ENCODE measurements around the gene SNRNP70.
A peak's percentile ranks its signal among the peaks of the same experiment; 100 is the strongest.
"Not testable (repeated sequence)": the region's sequence is repeated elsewhere in the genome, so short reads cannot be mapped to it uniquely, and the experiment has no call there.

SNRNP70 gene, protein sequence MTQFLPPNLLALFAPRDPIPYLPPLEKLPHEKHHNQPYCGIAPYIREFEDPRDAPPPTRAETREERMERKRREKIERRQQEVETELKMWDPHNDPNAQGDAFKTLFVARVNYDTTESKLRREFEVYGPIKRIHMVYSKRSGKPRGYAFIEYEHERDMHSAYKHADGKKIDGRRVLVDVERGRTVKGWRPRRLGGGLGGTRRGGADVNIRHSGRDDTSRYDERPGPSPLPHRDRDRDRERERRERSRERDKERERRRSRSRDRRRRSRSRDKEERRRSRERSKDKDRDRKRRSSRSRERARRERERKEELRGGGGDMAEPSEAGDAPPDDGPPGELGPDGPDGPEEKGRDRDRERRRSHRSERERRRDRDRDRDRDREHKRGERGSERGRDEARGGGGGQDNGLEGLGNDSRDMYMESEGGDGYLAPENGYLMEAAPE

DNA sequence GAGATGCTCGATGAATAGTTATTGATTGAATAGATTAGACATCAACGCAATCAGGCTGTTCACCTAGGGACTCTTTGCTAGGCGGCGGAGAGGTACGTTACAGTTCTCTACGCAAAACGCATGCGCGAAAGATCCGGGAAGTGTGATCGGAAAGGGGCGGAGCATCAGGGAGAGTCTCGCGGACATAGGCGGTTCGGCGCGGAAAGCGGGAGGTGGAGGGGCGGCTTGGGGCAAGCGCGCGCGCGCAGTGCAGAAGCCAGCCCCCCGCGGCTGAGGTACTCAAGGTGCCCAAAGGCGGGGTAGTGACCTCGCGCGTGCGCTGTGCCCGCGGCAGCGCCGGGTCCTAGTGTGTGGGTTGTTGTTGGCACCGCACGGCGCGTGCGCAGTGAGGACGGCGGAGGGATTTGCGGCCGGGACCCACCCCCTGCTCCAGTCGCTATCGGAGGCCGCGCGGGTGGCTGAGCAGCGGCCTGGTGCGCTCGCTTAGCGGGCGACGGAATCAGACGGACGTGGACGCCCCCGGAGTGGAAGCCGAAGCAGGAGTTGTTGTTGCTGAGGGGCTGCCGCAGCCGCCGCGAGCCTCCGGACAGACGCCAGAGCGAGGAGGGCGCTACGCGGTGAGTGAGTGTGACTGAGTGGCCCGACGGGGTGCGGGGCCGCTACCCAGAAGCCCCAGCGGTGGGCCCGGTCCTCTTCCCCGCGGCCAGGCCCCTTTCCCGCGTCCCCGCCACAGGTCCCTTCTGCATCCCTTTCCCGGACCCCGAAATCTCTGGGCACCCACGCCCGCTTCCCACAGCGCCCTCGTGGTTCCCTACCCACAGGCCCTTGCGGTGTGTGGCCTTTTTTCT, at the start of gene SNRNP70:
Gene SNRNP70, plus strand, starts transcription at position 432 of the 848 bp plus-strand sequence. CDS start 964 bp downstream, outside the sequence.
- peak; percentile 100 for DNase-seq (ENCODE audit: low read depth)

DNA sequence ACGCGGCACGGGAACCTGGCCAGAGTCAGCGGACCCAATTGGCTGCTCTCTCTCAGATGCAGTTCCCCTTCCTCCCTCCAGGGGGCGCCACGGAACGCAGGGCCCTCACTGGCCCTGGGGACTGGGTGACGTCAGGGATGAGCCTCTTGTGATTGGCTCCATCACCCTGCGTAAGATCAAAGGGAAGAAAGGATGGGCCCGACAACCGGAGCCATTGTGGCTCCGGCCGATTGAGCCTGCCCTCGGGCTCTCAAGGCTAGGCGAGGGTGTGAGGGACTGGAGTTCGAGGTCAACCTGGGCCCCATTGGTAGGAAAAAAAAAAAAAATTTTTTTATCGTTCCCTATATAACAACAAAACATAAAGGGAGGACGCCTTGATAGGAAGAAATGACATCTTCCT, 48.4 kb upstream of the SNRNP70 start, which contains the start of gene CGB1:
Gene CGB1, minus strand, starts transcription at position 81 of the 400 bp plus-strand sequence. CDS start 184 bp downstream, outside the sequence.
- not testable (repeated sequence) for DNase-seq (ENCODE audit: low read depth)

DNA sequence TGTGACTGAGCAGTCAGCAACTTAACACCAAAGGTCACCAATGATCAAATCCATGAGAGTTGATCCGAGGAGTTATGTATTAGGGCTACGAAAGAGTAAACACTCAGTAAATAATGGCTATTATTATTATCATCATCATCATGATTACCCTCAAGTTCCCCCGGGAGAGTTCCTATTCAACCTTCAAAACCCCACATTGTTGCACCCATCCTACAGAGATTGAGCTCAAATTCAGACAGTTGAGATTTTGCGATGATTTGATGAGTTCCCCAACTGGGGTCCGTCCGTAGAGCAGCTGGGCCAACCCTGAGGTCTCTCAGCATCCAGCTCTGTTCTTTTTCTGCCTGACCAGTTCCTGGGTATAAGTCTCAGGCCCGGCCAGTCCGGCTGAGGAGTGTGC, 47.1 kb upstream of the SNRNP70 start:
- DNase-seq (ENCODE audit: low read depth): not testable (repeated sequence)

DNA sequence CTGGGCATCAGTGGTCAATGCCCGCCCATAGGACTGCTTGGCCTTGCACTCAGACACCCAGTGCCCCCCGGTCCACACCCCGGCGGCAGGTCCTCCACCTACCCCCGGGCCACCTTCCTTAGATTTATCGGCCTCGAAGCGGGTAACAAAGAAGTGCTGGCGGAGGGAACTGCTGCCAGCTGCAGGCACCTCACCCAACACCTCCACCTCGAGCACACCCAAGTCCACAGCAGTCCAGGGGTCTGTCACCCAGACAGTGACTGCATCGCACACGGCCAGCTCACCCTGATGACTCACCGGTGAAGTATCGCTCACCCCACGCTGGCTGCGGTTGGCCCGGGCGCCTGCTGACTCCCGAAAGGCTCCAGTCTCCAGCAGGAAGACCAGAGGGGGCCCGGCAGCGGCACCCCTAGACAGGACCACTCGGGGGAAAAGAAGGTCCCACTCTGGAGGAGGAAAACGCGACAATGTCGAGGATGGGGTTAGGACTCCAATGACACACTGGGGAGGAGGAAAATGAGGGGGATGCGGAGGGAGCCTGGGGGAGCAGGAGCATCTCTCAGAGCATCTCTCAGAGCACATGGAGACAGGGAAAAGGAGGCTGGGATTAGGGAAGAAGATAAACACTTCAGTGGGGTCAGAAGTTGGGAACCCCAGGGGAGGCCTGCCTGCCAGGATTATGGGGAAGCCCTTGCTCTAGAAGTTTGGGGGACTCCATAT, 46.5 kb upstream of the SNRNP70 start:
- DNase-seq (ENCODE audit: low read depth): not testable (repeated sequence)

- not testable (repeated sequence) for DNase-seq (ENCODE audit: low read depth)
Observed at GRCh38 chr19:49039736-49040135, 45.5 kb upstream of the SNRNP70 start.

DNA sequence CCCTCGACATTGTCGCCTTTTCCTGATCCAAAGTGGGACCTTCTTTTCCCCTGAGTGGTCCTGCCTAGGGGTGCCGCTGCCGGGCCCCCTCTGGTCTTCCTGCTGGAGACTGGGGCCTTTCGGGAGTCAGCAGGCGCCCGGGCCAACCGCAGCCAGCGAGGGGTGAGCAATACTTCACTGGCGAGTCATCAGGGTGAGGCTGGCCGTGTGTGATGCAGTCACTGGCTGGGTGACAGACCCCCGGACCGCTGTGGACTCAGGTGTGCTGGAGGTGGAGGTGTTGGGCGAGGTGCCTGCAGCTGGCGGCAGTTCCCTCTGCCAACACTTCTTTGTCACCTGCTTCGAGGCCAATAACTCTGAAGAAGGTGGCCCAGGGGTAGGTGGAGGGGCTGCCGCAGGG, 43.1 kb upstream of the SNRNP70 start:
- no peak for DNase-seq (ENCODE audit: low read depth)

DNA sequence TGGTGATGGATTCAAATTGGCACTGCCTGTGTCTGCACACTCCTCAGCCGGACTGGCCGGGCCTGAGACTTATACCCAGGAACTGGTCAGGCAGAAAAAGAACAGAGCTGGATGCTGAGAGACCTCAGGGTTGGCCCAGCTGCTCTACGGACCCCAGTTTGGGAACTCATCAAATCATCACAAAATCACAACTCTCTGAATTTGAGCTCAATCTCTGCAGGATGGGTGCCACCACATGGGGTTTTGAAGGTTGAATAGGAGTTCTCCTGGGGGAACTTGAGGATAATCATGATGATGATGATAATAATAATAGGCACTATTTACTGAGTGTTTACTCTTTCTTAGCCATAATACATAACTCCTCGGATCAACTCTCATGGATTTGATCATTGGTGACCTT, 42.6 kb upstream of the SNRNP70 start:
- DNase-seq (ENCODE audit: low read depth): not testable (repeated sequence)

DNA sequence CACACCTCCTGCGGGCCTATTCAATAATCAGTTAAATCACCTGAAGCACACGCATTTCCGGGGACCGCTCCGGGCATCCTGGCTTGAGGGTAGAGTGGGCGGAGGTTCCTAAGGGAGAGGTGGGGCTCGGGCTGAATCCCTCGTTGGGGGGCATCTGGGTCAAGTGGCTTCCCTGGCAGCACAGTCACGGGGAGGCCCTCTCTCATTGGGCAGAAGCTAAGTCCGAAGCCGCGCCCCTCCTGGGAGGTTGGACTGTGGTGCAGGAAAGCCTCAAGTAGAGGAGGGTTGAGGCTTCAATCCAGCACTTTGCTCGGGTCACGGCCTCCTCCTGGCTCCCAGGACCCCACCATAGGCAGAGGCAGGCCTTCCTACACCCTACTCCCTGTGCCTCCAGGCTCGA, 41.7 kb upstream of the SNRNP70 start, which contains the start of gene CGB5:
Gene CGB5, plus strand, starts transcription at position 301 of the 400 bp plus-strand sequence. CDS start 362 bp downstream, outside the sequence.
- DNase-seq (ENCODE audit: low read depth): not testable (repeated sequence)

DNA sequence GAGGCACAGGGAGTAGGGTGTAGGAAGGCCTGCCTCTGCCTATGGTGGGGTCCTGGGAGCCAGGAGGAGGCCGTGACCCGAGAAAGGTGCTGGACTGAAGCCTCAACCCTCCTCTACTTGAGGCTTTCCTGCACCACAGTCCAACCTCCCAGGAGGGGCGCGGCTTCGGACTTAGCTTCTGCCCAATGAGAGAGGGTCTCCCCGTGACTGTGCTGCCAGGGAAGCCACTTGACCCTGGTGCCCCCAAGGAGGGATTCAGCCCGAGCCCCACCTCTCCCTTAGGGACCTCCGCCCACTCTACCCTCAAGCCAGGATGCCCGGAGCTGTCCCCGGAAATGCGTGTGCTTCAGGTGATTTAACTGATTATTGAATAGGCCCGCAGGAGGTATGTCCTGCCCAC, 36.2 kb upstream of the SNRNP70 start, which contains the start of gene CGB8:
Gene CGB8, minus strand, starts transcription at position 101 of the 400 bp plus-strand sequence. CDS start 372 bp downstream, outside the sequence.
- DNase-seq (ENCODE audit: low read depth): not testable (repeated sequence)

- not testable (repeated sequence) for DNase-seq (ENCODE audit: low read depth)
Observed at GRCh38 chr19:49049834-49050233, 35.4 kb upstream of the SNRNP70 start.

DNA sequence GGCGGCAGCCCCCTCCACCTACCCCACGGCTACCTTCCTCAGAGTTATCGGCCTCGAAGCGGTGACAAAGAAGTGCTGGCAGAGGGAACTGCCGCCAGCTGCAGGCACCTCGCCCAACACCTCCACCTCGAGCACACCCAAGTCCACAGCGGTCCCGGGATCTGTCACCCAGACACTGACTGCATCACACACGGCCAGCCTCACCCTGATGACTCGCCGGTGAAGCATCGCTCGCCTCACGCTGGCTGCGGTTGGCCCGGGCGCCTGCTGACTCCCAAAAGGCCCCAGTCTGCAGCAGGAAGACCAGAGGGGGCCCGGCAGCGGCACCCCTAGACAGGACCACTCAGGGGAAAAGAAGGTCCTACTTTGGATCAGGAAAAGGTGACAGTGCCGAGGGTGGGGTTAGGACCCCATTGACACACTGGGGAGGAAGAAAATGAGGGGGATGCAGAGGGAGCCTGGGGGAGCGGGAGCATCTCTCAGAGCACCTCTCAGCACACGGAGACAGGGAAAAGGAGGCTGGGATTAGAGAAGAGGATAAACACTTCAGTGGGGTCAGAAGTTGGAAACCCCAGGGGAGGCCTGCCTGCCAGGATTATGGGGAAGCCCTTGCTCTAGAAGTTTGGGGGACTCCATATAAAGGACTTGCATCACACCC, 34.7 kb upstream of the SNRNP70 start:
- DNase-seq (ENCODE audit: low read depth): not testable (repeated sequence)

DNA sequence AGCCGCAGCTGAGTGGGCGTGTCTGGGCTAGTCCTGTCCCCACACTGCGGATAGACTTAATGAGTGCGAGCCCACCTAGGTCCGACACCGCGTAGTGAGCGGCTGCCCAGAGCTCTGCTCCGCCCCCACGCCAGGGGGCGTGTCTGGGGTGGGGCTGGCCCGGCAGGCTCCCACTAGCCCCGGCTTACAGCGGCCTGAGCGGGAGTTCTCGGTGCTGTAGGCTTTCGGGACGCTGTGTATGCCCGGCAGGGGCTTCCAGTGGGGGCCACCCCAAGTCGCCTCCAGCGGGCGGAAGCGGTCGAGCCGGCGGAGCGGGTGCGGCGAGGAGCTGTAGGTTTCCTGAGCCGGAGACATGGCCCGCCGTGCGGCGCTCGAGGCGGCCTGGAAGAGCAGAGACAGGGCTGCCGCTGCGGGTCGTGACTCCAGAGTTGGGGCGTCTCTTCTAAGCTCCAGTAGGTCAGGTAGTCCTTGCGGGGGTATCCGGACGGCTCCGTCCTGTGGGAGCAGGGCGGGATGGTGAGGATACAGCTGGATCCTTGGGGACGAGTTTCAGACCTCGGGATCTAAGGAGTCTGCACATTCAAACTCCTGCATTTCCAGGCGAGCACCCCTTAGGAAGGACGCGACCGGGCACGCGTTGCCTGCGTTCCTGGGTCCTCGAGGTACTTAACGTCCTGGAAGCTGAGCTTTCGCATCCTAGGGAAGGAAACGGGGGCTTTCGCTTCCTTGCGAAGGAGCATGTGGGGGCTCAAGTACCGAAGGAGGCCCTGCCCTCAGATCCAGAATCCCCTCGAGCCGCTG, 28.9 kb upstream of the SNRNP70 start:
- peak; percentile 6 for DNase-seq (ENCODE audit: low read depth)

GRCh38 chr19:49056902-49057596, 28.2 kb upstream of the SNRNP70 start:
- not testable (repeated sequence) for DNase-seq (ENCODE audit: low read depth)

GRCh38 chr19:49057636-49058234, 27.5 kb upstream of the SNRNP70 start, which contains the start of gene CGB7:
CGB7 (minus strand) TSS chr19:49057749; CDS start chr19:49055375, 2,374 bp downstream.
- peak; percentile 17 for DNase-seq (ENCODE audit: low read depth)

GRCh38 chr19:49058562-49058961, 26.7 kb upstream of the SNRNP70 start:
- DNase-seq (ENCODE audit: low read depth): no peak

DNA sequence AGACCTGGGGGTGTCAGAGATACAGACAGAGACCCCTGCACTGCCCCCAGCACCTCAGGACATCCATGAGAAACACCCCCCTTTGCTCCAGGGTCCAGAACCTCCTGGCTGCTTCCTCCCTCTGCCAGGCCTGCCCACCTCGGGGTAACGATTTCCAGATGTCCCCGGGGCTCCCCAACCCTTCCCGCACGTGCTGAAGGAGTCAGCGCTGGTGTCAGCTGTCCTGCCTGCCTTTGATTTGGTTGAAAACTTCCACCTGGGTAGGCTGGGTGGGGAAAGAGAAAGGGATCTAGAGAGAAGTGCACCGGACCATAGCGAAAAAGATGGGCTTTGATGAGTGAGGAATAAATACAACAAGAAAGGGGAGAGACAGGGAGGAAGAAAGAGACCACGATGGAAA, 26.2 kb upstream of the SNRNP70 start:
- DNase-seq (ENCODE audit: low read depth): no peak

DNA sequence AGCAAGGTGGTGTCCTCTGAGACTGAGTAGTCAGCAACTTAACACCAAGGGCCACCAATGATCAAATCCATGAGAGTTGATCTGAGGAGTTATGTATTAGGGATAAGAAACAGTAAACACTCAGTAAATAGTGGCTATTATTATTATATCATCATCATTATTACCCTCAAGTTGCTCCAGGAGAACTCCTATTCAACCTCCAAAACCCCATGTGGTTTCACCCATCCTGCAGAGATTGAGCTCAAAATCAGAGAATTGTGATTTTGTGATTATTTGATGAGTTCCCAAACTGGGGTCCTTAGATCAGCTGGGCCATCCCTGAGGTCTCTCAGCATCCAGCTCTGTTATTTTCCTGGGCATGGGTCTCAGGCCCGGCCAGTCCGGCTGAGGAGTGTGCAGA, 24.3 kb upstream of the SNRNP70 start:
- no peak for DNase-seq (ENCODE audit: low read depth)

- no peak for DNase-seq (ENCODE audit: low read depth)
Observed at GRCh38 chr19:49061445-49061844, 23.8 kb upstream of the SNRNP70 start.

DNA sequence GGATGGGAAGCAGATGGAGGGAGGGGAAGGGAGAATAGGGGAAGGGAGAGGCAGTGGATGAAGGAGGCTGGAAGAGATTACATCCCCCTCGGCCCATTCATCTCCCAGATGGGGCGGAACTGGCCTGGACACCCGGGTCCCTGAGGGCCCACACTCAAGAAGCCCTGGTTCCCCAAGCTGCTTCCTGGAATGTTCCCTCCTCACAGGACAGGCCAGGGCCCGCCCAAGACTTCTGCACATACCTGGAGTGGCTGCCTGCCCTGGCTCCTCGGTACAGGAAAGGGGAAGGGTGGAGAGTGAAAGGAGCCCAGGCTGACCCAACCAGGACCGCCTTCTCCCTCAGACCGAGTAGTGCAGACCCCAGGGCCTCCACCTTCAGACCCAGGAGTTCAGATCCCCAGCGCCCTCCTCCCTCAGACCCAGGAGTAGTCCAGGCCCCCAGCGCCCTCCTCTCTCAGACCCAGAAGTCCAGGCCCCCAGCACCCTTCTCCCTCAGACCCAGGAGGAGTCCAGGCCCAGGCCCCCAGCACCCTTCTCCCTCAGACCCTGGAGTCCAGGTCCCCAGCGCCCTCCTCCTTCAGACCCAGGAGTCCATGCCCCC, 21.1 kb upstream of the SNRNP70 start:
- no peak for DNase-seq (ENCODE audit: low read depth)
